Muscle of back (tissue), 13 donors: ENCODE measurements around the gene ERGIC2. TPM values are rescaled to one million over a fixed set of nuclear protein-coding genes. Genes with fewer than 3 reads are reported as not detected.
A peak's percentile ranks its signal among the peaks of the same experiment; 100 is the strongest.
"Not testable (repeated sequence)": the region's sequence is repeated elsewhere in the genome, so short reads cannot be mapped to it uniquely, and the experiment has no call there.

Source experiments
- DNase-seq, 3 donors: peaks; one replicate each; pipeline versions ENCODE4 v3.0.0 to v3.0.0-alpha.2; 2013
- long read RNA-seq, 9 donors: transcript quantifications; one replicate each; lab custom pipeline, GENCODE V29; 2026
- polyA plus RNA-seq, 10 donors: library from polyadenylated mRNA; unstranded; fragments of 120-200 nt; gene quantifications; one replicate each; pipeline ENCODE4 v1.2.1, GENCODE V29; 2013; ENCODE audit not compliant: insufficient read length in 10 of 10

The ERGIC2 gene
- polyA plus RNA-seq: 10 to 100 TPM; 63.4 to 81.5 (median 68.7) TPM
- long read RNA-seq, donor 1, full-length matches to known transcripts: 15 of 15 reads
- long read RNA-seq, donor 1, partial matches to known transcripts: 0 of 15 reads
- long read RNA-seq, donor 1, other reads (novel, unspliced or antisense): 0 of 15 reads
- long read RNA-seq, donor 2, full-length matches to known transcripts: 8 of 14 reads
- long read RNA-seq, donor 2, partial matches to known transcripts: 6 of 14 reads
- long read RNA-seq, donor 2, other reads (novel, unspliced or antisense): 0 of 14 reads
- long read RNA-seq, donor 3: 0 reads
- long read RNA-seq, donor 4, full-length matches to known transcripts: 14 of 22 reads
- long read RNA-seq, donor 4, partial matches to known transcripts: 8 of 22 reads
- long read RNA-seq, donor 4, other reads (novel, unspliced or antisense): 0 of 22 reads
- long read RNA-seq, donor 5, full-length matches to known transcripts: 7 of 7 reads
- long read RNA-seq, donor 5, partial matches to known transcripts: 0 of 7 reads
- long read RNA-seq, donor 5, other reads (novel, unspliced or antisense): 0 of 7 reads
- long read RNA-seq, donor 6, full-length matches to known transcripts: 12 of 19 reads
- long read RNA-seq, donor 6, partial matches to known transcripts: 7 of 19 reads
- long read RNA-seq, donor 6, other reads (novel, unspliced or antisense): 0 of 19 reads
- long read RNA-seq, donor 7, full-length matches to known transcripts: 11 of 11 reads
- long read RNA-seq, donor 7, partial matches to known transcripts: 0 of 11 reads
- long read RNA-seq, donor 7, other reads (novel, unspliced or antisense): 0 of 11 reads
- long read RNA-seq, donor 8, full-length matches to known transcripts: 10 of 10 reads
- long read RNA-seq, donor 8, partial matches to known transcripts: 0 of 10 reads
- long read RNA-seq, donor 8, other reads (novel, unspliced or antisense): 0 of 10 reads
- long read RNA-seq, donor 9, full-length matches to known transcripts: 2 of 2 reads
- long read RNA-seq, donor 9, partial matches to known transcripts: 0 of 2 reads
- long read RNA-seq, donor 9, other reads (novel, unspliced or antisense): 0 of 2 reads

- DNase-seq: peak; percentile 98 to 99 (median 98)
Observed at GRCh38 chr12:29380536-29381523, at the start of gene ERGIC2. TSS of gene ERGIC2 (minus strand) at chr12:29381172. CDS start at chr12:29371633, 9,539 bp downstream.

DNA sequence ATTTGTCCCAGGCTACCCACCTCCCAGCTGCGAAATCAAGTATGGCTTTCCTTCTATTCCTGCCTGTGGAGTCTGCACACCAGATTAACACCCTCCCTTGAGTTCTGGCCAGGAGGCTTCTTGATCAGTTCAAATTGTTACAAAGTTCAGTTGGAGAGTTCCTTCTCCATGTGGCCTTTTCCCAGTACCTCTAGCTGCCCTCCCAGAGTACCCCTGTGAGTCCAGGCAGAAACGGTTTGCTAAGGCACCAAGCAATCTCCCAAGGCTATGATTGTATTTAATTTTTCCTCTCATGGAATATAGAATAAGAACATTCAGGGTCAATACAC, 49.7 kb upstream of the ERGIC2 start:
- DNase-seq: no peak

DNA sequence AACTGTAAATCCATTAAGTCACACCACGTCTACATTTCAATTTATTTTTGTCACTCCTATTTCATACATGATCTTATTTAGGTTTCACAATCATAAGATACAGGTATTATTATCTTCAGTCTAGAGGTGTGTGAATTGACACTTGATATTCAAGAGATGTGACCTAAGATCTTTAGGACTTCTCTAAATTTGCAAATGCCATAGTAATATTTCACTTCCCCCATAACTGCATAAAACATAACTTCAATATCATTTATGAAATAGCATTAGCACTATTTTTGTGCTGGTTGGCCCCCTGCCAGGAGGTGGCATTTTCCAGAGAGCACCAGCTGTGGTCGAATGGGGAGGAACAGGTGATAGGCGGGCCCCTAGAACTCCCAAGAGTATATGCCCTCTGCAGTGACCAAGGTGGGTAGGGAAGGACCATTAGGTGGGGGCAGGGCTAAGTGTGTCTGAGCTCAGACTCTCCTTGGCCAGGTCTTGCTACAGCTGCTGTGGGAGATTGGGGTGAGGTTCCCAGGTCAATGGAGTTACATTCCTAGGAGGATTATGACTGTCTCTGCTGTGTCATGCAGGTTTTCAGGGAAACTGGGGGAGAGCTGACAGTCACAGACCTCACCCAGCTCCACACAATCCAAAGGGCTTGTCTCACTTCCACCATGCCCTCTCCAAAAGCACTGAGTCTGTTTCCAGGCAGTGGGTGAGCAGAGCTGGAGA, 49.2 kb upstream of the ERGIC2 start:
- no peak for DNase-seq

DNA sequence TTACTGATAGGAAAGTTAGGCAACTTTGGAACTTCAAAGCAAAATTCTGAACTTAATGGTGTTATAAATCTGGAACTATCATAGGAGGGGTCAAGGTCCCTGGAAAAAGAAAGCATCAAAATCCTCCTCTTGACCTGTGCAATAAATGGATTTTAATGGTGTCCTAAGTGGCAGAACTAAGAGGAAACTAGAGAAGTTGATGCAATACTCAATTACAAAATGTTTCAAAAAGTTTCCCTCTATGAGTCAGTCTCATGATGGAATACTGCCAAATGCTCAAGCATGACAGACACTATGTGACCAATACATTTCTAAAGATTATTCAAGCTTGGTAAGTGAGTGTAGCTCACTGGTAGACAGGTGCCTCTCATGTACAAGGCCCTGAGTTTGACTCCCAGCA, 47.7 kb upstream of the ERGIC2 start:
- DNase-seq: peak in 1 of 3 donors; percentile 24

DNA sequence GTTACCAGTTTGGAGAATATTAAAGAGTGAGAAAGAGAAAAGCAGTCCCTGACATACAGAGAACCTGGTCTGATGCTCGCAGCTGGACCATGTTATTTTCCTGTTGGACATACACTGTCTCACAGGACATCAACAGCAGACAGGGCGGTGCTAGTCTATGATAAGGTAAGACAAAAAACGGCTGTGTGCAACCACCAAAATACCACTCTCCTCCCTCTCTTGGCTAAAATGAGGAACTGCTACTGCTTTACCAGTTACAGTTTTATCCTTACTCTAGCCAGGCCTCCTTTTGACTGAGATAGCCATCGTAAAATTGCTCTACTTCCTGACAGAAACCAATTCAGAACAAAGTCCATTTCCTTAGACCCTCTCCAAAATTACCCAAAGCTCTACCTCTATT, 47.0 kb upstream of the ERGIC2 start:
- DNase-seq: no peak

DNA sequence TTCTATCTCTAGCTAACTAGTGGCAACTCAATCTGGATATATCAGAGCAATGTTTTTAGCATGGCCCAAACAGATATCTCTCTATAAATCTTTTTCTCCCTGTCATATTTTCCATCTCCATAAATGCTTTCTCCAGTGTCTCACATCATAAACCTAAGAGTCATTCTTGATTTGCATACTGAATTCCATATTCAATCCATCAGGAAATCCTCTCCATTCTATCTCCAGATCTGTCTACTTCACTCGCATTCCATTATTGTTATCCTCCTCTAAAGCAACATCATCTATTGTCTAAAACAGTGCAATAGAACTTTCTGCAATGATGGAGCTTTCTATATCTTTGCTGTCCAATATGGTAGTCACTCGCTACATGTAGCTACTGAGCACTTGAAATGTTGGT, 45.5 kb upstream of the ERGIC2 start:
- DNase-seq: no peak

- no peak for DNase-seq
Observed at GRCh38 chr12:29425722-29426121, 44.8 kb upstream of the ERGIC2 start.

GRCh38 chr12:29416748-29417147, 35.8 kb upstream of the ERGIC2 start:
- DNase-seq: no peak

DNA sequence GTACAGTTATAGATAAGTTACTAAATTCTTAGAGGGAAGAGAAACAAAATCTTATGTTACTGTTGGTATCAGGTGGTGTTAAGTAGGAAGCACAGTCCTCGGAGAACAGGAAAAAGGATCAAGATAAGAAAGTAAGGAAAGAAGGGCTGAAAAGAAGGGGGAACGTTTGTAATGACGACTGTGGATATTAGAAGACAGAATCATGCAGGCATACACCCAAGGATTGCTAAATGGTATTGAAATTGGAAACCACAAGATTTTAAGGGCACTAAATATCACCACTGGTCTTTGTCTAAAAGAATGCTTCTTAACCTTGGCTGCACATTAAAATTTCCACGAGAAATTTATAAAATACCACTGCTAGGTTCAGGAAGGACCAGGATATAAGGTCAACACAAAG, 34.1 kb upstream of the ERGIC2 start:
- no peak for DNase-seq

DNA sequence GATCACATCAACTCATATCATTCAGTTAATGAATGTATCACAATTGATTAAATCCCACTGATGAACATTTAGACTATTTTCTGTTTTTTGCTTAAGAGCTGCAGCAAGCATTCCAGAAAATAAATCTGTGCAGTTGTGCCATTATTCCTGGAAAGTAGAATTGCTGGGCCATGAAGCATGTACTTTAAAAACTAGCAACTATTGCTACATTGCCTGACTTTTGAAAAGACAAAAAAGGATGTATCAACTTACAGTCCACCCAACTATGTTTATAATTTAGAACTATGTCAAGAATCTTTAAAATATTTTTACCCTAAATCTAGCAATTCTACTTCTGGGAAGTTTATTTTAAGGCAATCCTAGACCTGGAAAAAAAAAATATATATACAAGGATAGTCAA, 33.4 kb upstream of the ERGIC2 start:
- no peak for DNase-seq

DNA sequence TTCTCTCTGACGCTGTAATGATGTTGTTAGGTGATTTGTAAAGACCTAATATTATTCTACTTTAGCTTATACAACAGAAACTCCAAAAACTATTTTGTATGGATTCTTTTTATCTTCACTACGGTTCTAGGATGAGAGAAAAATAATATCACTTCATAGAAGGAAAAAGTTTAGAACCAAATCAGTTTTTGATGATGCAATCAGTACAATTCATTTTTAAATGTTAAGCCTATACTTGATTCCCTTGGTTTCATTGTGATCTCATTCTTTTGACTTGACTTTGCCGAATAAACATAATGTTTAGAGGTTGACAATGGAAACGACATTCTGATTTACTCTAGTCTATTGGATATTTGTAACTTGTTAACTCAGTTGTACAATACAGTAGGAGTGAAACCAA, 24.6 kb upstream of the ERGIC2 start:
- no peak for DNase-seq

DNA sequence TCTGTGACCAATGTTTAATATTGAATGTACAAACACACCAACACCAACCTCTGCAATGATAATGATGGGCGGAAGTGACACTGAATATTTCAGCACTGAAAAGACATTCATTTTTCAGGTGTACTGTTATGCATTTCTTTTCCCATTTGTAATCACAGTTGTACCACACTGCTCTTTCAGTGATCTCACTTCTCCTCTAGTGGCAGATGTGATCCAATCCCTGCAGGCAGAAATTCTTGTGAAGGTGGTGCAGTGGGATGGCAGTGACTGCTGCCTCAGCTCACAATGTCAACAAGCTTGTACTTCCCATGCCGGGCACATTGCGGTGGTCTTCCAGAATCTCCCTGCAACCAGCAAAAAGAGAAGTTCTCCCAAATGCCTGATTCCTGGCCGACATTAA, 23.0 kb upstream of the ERGIC2 start:
- no peak for DNase-seq

DNA sequence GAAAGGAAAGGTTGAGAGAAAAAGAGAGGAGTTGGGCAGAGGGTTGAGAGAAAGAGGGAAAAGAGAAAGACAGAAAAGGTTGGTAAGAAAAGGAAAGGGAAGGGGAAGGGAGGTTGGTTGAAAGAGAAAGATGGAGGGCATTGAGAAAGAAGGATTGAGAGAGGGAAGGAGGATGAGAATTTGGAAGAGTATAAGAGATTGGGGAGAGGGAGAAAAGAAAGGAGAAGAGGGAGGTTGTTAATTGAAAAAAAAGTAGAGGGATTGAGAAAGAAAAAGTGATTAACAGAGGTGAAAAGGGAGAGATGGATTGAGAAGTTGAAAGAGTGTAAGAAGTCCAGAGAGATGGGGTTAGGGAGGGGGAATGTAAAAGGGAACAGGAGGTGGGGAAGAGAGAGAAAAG, 21.5 kb upstream of the ERGIC2 start:
- no peak for DNase-seq

DNA sequence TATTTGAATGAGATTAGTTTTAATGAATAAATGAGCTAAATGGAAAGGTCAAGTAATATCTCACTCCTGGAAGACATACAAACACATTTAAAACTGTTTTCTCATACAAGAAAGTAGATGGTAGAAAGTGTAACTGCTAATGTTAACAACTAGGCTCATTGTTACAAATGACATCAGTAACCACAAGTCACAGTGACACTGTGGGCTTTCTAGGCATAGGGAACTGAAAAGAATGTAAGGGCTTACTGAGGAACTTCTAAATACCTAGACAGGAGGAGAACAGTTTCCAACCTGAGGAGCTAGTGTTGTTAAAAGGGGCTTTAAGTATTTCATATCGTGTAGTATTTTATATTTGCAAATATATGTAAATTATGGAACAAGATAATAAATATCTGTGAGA, 17.5 kb upstream of the ERGIC2 start:
- no peak for DNase-seq

- DNase-seq: no peak
Observed at GRCh38 chr12:29396774-29397173, 15.8 kb upstream of the ERGIC2 start.

DNA sequence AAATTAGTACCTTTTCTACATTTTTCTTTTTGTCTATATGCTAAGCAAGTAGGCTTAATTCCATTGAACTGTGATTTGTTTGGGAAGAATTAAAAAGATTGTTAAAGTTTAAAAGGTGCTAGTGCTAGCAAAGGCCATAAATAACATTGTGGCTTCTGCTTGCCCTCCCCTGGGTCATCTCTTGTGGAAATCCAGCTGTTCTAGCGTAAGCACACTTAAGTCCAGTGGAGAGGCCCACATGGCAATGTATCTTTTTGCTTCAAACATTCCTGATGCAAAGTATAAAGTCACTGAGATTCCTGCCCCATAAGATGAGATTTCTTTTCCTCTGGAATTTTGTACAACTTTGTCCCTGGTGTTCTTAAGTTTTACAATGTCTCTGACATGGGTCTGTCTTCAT, 14.4 kb upstream of the ERGIC2 start:
- no peak for DNase-seq

DNA sequence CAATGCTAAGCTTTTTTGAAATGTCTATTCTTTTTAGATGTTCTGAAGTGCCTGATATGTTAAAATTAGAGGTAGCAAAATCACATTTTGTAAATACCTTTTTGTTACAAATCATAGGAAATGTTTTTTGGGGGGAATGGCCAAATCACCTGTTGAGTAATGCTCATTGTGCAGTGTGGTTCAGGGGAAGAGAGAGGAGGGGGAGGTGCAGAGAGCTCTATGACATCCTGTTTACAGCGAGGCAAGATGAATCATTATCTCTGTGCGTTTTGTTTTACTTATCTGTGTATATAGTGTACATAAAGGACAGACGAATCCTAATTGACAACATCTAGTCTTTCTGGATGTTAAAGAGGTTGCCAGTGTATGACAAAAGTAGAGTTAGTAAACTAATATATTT, 9.4 kb upstream of the ERGIC2 start:
- DNase-seq: not testable (repeated sequence)

DNA sequence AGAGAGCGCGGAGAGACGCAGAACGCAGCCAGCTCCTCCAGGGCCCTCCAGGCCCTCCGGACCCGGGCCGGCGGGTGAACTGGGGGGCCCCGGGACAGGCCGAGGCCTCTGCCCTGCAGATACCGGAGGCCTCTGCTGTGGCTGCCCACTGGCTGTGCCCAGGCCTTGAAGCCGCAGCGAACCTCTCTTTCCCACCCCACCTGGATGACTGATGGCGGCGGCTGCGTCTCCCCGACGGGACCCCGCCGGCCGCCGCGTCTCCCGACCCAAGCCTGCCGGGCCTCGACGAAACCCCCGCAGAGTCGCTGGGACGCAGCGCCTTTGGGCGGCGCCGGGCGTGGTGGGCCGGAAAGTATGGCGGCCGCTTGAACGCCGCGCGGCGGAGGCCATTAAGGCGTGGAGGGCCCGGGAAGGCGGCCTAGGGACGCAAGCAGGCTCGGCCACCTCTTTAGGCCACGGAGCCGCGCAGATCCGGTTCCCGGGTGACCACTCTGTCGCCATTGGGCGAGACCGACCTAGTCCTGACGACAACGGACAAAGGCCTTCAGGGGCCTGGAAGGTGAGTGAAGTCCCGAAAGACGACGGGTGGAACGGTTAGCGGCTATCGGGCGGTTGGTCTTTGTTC, 8.4 kb upstream of the ERGIC2 start:
- DNase-seq: no peak

DNA sequence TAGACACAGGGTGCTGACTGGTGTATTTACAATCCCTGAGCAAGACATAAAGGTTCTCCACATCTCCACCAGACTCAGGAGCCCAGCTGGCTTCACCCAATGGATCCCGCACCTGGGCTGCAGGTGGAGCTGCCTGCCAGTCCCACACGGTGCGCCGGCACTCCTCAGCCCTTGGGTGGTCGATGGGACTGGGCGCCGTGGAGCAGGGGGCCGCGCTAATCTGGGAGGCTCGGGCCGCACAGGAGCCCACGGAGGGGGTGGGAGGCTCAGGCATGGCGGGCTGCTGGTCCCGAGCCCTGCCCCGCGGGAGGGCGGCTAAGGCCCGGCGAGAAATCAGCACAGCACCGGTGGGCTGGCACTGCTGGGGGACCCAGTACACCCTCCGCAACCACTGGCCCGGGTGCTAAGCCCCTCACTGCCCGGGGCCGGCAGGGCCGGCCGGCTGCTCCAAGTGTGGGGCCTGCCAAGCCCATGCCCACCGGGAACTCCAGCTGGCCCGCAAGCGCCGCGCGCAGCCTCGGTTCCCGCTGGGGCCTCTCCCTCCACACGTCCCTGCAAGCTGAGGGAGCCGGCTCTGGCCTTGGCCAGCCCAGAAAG, 5.2 kb upstream of the ERGIC2 start:
- not testable (repeated sequence) for DNase-seq

DNA sequence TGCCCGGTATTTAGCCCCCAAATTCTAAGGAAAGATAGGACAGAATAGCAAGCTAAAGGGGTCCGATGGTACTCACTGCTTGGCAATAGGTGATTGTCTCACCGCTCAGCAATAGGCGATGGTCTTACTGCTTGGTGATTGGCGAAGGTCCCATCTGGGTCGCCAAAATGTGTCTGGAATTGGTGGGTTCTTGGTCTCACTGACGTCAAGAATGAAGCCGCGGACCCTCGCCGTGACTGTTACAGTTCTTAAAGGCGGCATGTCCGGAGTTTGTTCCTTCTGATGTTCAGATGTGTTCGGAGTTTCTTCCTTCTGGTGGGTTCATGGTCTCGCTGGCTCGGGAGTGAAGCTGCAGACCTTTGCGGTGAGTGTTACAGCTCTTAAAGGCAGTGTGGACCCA, 4.2 kb upstream of the ERGIC2 start:
- DNase-seq: not testable (repeated sequence)
